Epithelial cell of prostate (primary cell): ENCODE results near the gene SEPTIN2.
"Not testable (repeated sequence)": the region's sequence is repeated elsewhere in the genome, so short reads cannot be mapped to it uniquely, and the experiment has no call there.

ENCODE experiments used
- DNase-seq: peaks from one replicate; pipeline ENCODE4 v3.0.0-alpha.2; 2011; ENCODE audit warnings: low read depth, low spot score
- H3K27ac ChIP-seq: fragments of 450-650 bp; 2 replicates; pipeline ENCODE4 v1.5.1; 2017; ENCODE audit warnings: mild to moderate bottlenecking

SEPTIN2 gene

DNA sequence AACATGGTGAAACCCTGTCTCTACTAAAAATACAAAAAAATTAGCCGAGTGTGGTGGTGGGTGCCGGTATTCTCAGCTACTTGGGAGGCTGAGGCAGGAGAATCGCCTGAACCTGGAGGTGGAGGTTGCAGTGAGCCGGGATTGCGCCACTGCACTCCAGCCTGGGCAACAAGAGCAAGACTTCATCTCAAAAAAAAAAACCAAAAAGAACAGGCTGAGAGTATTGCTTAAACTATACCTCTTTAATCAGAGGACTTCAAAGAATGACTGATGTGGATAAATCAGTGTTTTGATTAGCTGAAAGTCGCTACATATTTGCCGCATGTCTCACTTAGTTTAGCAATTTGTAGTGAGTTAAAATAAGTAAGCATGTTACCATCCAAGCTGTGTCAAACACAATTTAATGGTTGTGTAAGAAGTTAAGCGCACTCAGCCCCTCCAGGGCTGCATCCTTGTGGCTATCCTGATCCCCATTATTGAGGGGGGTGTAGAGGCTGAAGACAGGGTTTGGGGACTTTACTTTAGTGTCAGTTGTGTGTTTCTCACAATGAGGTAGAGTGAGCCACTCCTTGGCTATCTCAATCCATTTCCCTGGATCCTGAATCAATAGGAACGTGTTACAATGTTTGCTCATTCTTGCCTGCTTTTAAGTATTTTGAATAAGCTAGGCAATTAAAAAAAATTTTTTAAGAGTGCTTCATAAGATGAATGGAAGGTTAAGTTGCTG, 29.4 kb downstream of the SEPTIN2 start:
- DNase-seq, result no peak
- H3K27ac ChIP-seq, result no peak overlapping the region

DNA sequence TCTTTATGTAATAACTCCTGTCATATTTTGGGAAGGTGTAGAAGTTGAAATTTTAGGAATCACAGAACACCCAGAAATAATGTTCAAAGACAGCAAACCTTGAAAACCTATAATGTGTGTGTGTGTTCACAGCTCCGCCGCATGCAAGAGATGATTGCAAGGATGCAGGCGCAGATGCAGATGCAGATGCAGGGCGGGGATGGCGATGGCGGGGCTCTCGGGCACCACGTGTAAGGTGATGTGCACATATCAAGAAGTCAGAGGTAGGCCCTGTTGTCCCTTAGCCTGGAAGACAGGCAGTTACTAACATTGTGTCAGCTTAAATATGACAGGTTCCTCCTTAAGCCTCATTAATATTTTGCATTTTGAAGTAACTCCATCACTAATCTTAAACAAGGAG, 34.2 kb downstream of the SEPTIN2 start:
- no peak for DNase-seq
- no peak overlapping the region for H3K27ac ChIP-seq

DNA sequence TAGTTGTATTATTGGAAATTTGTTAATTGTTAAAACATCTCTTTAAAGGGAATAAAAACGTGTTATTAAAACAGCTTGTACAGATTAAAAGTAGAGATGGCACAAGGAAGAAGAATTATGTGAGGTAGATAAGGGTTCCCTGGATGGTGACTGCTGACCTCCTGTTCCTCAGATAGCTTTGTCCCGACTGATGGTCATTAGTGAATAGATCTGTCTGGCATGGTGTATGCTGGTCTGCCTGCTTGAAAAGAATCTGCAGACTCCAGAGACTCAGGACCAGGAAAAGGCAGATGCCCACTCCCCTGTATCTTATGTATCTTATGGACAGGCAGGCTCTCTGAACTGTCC, 34.8 kb downstream of the SEPTIN2 start:
- no peak for DNase-seq

DNA sequence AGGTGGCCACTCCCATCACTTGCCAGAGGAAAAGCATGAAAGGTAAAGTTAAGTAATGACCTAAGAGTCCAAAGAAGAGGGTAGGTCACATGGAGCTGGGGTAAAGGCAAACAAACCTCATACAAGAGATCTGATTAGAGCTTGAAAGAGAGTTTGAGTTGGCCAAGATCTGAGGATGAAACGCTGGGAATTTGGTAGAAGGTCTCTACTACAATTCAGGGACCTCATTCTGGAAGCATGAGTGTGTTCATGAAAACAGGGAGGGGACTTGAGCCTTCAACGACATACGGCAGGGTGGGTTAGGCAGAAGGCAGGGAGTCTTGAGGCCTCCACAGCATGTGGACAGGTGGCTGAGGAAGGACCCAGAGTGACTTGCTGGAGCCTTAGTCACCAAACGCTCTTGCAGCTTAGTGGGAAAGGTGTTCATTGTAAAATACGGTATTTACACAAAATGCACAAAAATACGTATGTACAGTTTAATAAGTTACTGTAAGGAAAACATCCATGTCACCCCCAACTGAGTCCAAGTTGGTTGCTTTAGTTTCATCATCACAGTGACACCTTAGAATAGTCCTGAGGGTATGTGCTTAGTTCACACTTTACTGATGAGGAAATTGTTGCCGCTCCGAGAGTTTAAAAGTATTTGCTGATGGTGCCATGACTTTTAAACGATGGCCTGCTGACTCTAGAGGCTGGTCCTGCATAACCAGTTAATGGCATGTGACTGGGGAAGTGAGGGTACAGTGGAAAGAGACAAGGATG, 35.3 kb downstream of the SEPTIN2 start:
- H3K27ac ChIP-seq, result no peak overlapping the region
- no peak for DNase-seq

More for the DNA sequence above, 34.8 kb downstream of the SEPTIN2 start:
- H3K27ac ChIP-seq, result no peak overlapping the region

DNA sequence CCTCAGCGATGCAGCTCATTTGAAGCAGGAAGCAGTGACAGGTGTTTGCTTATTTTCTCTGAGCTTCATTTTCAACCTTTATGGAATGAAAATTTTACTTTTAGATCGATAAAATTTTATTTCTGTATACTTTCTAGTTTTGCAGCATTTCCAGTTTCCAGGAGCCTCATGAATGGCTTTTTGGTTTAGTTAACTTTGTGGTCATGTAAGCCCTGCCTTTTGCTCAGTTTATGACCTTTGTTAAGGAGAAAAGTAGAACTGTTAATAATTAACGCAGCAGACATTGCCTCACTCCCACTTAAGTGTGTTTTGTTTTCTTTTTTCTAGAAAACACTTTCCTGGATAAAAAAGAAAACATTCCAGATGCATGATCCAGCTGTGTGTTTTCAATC, 35.9 kb downstream of the SEPTIN2 start:
- DNase-seq, result no peak

DNA sequence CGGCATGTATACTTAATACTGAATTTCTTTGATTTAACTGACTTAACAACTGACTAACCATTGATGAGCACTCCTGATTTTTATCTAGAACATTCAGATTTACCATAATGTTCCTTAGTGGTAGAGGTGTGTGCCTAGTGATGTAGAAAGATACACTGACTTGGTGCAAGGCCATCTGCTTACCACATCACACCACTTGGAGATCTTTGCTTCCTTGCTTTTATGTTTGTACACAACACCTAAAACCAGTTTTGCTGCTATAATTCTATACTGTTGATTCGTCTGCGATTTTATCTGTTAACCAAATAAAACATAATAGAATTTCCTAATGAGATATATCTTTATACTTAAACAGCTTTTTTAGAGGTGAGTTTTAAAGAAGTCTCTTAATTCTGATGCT, 36.5 kb downstream of the SEPTIN2 start:
- DNase-seq, result no peak
- no peak overlapping the region for H3K27ac ChIP-seq

More for the DNA sequence above, 35.9 kb downstream of the SEPTIN2 start:
- no peak overlapping the region for H3K27ac ChIP-seq

DNA sequence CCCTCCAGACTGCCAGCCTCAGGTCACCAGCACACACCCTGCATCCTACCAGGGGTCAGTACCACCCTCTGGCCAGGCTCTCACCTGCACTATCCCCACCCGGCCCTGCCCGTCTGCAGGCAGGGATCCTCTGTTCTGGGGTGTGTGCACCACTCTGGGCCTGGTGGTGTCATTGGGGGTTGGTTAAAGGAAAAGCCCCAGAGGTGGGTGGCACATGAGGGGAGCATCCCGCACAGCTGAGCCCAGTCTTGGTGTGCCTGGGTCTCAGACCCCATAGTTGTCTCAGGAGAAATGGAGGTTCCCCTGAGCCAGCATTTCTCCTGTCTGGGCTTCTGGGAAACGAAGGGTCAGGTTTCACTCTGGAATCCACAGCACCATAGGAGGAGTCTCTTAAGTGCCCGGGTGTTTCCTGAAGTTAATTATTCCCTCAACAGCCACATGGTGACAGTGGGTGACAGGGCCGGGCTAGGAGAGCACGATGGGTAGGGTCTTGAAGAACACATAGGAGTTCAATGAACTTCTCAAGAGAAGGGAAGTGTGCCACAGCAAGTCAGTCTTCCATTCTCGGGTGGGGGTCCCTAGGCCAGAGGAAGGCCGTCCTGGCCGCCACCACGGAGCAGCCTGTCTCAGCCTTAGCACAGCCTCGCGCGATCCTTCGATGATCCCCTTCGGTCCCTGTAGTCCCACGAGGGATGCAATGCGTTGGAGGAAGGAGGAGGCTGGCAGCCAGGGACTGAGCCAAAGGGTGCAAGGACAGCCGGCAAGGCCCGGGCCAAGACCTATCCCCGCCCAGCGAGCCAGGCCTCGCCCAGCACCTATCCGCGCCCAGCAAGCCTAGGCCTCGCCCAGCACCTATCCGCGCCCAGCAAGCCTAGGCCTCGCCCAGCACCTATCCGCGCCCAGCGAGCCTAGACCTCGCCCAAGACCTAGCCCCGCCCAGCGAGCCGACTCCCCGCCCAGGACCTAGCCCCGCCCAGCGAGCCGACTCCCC, 39.2 kb downstream of the SEPTIN2 start:
- peak; percentile 55 for DNase-seq
- H3K27ac ChIP-seq, result peak overlapping the region; percentile 54

DNA sequence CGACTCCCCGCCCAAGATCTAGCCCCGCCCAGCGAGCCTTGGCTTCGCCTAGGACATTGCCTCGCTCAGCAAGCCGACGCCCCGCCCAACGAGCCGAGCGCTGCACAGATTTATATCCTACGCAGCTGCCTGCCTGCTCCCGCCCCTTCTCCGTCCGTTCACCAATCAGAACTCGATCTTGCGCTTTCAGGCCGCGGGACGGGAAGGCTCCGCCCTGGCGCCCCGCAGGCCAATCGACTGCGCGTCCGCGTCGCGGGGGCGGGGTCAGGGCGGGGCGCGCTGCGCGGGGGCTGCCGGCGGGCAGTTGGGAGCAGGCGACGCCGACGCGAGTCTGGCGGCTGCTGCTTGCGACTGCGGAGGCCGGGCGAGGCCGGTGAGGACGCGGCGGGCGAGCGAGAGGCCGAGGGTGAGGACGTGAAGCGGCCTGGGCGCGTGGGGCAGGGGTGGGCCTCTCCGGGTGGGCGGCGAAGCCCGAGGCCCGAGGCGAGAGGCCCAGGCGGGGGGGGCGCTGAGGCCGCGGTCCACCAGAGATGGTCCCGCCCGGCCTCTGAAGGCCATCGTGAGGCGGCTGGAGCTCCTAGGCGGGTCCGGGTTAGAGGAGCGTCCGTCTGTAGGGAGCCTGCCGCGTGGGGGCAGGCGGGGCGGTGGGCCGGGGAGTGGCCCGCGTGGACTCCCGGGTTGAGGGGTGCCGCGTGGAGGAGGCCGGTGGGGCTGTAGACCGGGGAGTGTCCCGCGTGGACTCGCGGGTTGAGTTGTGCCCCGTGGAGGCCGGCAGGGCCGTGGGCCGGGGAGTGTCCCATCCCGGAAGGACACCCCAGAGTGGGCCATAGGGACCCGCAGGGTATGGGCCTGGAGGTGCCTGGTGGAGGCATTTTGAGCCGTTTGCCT, 40.5 kb downstream of the SEPTIN2 start, which contains the start of gene FARP2:
TSS of gene FARP2 (plus strand) at position 303 of the 888 bp plus-strand sequence. CDS start 16,823 bp downstream, outside the sequence.
- H3K27ac ChIP-seq, result peak within 1 kb of the TSS; percentile 65
- DNase-seq, result peak; percentile 91

DNA sequence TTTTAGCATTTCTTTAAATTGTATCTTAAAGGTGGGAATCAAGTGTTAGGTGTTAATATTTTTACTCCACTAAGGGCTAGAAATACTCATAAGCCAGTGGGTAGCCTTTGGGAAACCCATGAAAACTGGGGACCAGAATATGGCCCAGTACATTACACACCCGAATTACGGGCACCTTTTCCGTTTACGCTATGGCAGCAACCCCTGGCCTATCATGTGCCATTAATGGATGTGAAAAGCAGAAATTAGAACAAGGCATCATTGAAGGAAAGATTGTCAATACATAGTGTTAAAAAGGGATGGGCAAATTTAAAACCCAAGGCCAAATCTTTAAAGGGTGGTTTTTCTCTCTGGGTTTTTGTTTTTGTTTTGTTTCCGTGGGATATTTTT, 41.1 kb downstream of the SEPTIN2 start:
- H3K27ac ChIP-seq, result peak overlapping the region; percentile 65
- DNase-seq, result no peak

DNA sequence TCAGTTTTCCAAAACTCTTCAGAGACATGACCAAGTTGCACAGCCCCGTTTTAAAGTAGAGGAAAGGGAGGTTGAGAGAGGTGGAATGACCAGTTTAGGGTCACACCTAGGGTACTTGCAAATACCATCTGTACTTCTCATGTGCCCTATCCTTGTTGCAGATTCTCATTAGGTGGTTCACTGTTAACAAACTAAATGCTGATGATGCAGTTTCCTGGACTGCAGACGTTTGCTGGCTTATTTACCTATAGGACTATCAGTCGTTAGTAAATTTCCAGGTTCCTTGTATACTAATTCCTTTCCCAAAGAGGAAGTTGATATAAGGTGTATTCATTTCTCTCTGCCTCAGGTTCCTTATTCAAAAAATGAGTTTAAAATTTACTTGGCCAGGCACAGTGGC, 41.8 kb downstream of the SEPTIN2 start:
- DNase-seq, result no peak
- no peak overlapping the region for H3K27ac ChIP-seq

DNA sequence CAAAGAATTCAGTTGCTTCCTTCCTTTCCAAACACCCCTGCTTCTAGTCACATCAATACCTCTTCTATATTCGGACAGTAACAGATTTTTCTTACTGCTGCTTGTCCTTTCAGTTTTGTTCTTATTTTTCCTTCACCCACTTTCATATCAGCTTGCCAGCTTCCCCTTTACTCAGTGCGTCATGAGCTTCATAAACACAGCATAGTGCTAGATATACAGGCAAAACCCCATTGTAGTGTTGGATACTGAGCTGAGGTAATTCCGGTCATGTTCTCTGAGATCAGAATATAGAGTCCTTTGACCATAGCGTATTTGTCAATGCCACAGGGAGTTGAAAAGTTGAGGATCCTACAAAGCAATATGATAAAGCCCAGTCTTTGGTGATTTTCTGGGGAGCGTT, 42.7 kb downstream of the SEPTIN2 start:
- DNase-seq, result no peak
- H3K27ac ChIP-seq, result no peak overlapping the region

DNA sequence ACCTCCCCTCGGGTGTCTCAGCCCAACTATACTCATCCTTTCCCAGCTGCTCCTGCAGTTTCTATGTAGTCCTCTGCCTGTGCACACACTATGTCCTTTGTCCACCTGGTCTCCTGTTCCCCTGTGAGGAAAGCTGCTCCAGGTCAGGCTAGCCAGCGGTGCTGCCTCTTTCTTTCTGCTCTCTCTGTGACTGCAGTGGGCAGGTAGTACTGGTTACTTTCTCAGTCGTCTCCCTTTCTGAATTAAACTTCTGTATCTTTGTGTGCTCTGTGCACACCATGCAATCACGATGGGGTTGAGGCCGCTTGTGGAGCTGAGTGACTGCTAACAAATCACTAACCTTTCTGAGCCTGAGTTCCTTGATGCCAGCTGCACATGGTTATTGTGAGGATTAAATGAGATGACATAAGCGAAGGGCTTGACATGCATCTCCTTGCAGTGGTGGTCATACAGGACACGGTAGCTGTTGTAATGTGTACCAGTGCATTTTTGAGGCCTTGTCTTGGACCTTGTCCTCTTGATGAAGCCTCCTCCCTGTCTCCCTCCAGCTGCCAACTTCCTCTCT, 43.8 kb downstream of the SEPTIN2 start:
- H3K27ac ChIP-seq, result no peak overlapping the region
- DNase-seq, result no peak

DNA sequence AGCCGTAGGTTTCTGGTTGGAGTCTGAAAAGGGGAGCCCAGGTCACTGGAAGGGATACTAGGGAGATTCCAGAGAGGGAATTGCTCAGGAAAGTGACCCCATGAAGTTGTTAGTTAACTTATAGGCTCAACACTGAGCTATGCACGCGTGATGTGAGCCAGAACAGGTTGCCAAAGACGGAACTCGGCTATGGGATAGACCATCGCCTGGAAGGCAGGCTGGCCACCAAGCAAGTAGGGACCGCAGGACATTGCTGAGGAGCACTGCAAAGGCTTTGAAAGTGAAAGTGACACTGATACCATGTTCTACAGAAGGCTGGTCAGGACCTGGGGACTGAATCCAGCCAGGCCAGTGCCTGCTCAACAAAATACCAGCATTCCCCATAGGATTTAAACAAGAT, 47.7 kb downstream of the SEPTIN2 start:
- no peak overlapping the region for H3K27ac ChIP-seq
- no peak for DNase-seq

DNA sequence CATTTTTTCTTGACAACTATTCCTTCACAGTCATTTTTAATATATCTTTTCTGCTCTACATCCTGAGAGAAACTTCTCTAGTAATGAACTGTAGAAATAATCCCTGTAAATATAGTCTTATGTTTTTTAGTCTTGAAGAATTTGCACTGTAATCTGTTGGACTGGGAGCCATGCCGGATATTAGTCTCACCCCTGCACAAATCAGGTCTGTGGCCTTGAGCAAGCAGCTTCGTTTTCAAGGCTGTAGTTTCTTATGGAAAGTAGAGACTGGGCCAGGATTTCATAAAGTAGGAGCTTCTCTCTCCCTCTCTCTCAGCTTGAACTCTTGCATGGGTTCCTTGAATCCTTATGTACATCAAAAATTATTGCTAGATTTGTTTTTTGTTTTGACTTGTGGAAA, 49.1 kb downstream of the SEPTIN2 start:
- no peak for DNase-seq
- H3K27ac ChIP-seq, result no peak overlapping the region

DNA sequence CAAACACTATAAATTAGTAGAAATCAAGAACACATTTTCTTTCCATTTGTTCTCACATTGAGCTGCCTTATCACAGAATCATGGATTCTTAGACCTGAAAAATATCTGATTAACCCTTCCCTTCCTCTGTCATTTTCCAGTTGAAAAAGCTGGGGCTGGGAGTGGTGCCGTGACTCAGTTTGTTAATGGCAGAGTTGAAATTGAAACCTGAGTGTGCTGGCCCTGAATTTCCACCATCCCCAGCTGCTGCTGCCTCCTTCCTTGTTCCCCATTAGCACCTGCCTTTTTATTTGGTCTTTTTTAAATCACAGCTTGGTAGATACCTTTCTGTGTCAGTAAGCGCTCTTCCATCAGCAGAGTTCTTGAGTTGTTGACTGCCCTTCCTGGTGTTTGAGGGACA, 51.0 kb downstream of the SEPTIN2 start:
- DNase-seq, result no peak
- H3K27ac ChIP-seq, result no peak overlapping the region

DNA sequence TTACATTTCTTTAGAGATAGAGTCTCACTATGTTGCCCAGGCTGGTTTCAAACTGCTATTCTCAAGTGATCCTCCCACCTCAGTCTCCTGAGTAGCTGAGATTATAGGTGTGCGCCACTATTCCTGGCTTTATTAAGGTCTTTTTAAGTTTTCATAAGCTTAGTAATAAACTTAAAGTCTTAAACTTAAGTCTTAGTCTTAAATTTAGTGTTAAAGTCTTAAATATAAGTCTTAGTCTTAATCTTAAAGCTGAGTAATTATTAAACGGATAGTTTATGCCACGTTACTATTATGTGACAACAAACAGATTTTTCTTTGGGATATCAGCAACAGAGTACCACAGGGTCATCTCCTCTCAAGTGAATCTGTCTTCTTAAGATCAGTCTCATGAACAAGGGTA, 52.9 kb downstream of the SEPTIN2 start:
- DNase-seq, result no peak
- H3K27ac ChIP-seq, result no peak overlapping the region

DNA sequence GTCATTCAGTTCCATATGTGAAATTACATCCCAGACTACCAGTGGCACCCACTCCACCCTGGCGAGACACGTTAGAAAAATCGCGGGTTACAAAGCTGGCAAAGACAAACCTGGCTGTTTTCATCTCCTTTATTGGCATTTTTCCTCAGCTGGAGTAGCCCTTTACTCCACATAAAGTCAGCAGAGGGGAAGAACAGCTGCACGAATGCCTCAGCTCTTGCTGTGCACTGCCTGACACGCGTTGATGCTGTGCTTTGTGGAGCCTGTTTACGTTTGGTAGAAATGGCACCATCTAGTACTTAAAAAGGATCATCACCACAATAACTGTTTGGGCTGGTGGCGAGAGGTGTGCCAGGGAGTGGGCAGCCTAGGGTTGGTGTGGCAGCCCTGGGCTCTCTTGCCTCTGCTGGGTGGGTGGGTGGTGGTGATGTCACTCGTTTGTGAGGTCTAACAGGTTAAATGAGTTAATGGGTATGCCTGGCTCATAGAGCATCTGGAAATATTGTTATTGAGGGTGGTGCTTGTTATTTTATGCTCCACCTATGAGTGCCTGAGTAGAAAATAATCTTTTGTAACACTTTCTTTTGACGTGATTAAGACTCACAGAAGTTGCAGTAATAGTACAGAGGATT, 56.8 kb downstream of the SEPTIN2 start:
- DNase-seq, result no peak
- H3K27ac ChIP-seq, result no peak overlapping the region

DNA sequence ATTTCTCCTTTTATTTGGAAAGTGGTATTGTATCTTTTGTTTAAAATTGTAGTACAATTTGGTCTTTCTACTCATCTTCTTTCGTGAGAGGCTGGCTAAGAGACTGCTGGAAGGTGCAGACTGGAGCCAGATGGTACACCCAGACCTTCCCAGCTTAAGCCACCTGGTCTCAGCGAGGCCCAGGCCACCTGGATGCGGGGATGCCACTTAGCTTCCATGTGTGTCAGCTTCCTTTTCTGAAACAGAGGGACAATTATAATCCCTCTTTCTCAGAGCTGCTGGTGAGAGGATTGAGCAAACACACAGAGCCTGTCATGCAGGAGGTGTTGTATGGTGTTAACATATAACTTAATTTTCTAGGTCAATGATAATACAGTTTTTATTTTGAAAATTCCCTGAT, 57.7 kb downstream of the SEPTIN2 start:
- no peak for DNase-seq

DNA sequence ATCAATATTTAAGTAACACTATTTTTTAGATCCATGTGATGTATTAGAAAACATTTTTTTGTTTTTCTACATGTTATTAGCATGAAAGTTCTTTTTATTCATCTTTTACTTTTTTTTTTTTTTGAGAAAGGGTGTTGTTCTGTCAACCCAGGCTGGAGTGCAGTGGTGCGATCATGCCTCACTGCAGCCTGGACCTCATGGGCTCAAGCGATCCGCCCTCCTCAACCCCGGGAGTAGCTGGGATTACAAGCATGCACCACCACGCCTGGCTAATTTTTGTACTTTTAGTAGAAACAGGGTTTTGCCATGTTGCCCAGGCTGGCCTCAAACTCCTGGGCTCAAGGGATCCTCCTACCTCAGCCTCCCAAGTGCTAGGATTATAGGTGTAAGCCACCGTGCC, 58.2 kb downstream of the SEPTIN2 start:
- H3K27ac ChIP-seq, result peak overlapping the region; percentile 27
- not testable (repeated sequence) for DNase-seq

More for the DNA sequence above, 57.7 kb downstream of the SEPTIN2 start:
- no peak overlapping the region for H3K27ac ChIP-seq
